GM21515 (cell line): ENCODE results near the gene NEK8.

Experiments
- ATAC-seq: cut with Tn5 transposase; IDR thresholded peaks from one replicate; pipeline ENCODE4 v1.9.1; 2021; ENCODE audit not compliant: unreplicated experiment

The NEK8 gene

GRCh38 chr17:28728364-28729200, at the start of gene NEK8:
NEK8 (plus strand) TSS chr17:28728788; CDS start chr17:28728814, 26 bp downstream.
- peak; percentile 37 for ATAC-seq

GRCh38 chr17:28682655-28683054, 45.9 kb upstream of the NEK8 start:
- ATAC-seq, result no peak

GRCh38 chr17:28684963-28685362, 43.6 kb upstream of the NEK8 start:
- ATAC-seq, result no peak

GRCh38 chr17:28685366-28685765, 43.2 kb upstream of the NEK8 start:
- no peak for ATAC-seq

GRCh38 chr17:28686296-28686695, 42.3 kb upstream of the NEK8 start:
- no peak for ATAC-seq

- no peak for ATAC-seq
Observed at GRCh38 chr17:28688481-28688880, 40.1 kb upstream of the NEK8 start.

GRCh38 chr17:28689011-28689410, 39.6 kb upstream of the NEK8 start:
- no peak for ATAC-seq

GRCh38 chr17:28693869-28694268, 34.7 kb upstream of the NEK8 start:
- no peak for ATAC-seq

- no peak for ATAC-seq
Observed at GRCh38 chr17:28698253-28698941, 30.2 kb upstream of the NEK8 start.

GRCh38 chr17:28700278-28700677, 28.3 kb upstream of the NEK8 start:
- no peak for ATAC-seq

- no peak for ATAC-seq
Observed at GRCh38 chr17:28700830-28701492, 27.6 kb upstream of the NEK8 start.

- no peak for ATAC-seq
Observed at GRCh38 chr17:28702026-28702751, 26.4 kb upstream of the NEK8 start.

GRCh38 chr17:28702752-28703150, 25.8 kb upstream of the NEK8 start:
- no peak for ATAC-seq

- no peak for ATAC-seq
Observed at GRCh38 chr17:28703552-28704218, 24.9 kb upstream of the NEK8 start.

- ATAC-seq, result no peak
Observed at GRCh38 chr17:28704219-28704858, 24.2 kb upstream of the NEK8 start.

GRCh38 chr17:28705074-28705659, 23.4 kb upstream of the NEK8 start:
- no peak for ATAC-seq

GRCh38 chr17:28705728-28706334, 22.8 kb upstream of the NEK8 start:
- ATAC-seq, result no peak

- ATAC-seq, result no peak
Observed at GRCh38 chr17:28706471-28707338, 21.9 kb upstream of the NEK8 start.
